Eye (tissue), 1 donor: ENCODE data around the gene NDRG4.

Experiments used
- DNase-seq: peaks from one replicate; pipeline ENCODE4 v3.0.0-alpha.2; 2015

NDRG4 gene

DNA sequence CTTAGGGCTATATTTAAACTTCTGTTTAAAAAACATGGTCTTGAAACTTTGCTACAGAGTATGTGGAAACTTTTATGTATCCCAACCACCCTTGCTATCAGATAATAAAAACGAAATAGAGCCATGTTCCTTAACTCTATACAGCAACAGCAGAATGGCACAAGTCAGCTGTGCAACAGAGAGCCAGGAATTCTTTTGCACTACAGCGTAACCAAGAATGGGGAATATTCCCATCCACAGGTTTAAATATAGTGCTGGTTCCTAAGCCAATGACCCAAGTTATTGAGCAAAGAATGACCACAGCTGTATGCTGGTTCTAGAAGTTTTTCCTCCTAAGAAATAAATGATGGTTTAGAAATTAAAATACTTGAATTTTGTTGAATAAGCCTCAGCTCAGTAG, 48.4 kb downstream of the NDRG4 start:
- DNase-seq = no peak

GRCh38 chr16:58551496-58551895, 51.6 kb downstream of the NDRG4 start:
- no peak for DNase-seq

- no peak for DNase-seq
Measured at GRCh38 chr16:58556678-58557077, 56.7 kb downstream of the NDRG4 start.
